Neutrophil (primary cell): ENCODE data around the gene BHLHE23.

Experiments
- H3K27ac ChIP-seq: fragments of 200-600 bp; sonication (generic); 2 replicates; pipeline ENCODE4 v1.5.1; 2016; ENCODE audit warnings: mild to moderate bottlenecking, moderate library complexity
- H3K27me3 ChIP-seq: fragments of 200-600 bp; sonication (generic); 2 replicates; pipeline ENCODE4 v1.6.0; 2016; ENCODE audit warnings: mild to moderate bottlenecking
- H3K36me3 ChIP-seq: fragments of 200-600 bp; sonication (generic); 2 replicates; pipeline ENCODE4 v1.5.1; 2017
- H3K4me1 ChIP-seq, 2 experiments: fragments of 200-600 bp in 1 of 2; sonication (generic) in 1 of 2; 1 replicate in 1 of 2; 2 replicates in 1 of 2; pipeline versions ENCODE4 v1.5.1 to v1.6.1; 2013 to 2016; ENCODE audit warnings: low read depth in 1 of 2, low read length in 1 of 2, mild to moderate bottlenecking in 1 of 2, moderate library complexity in 1 of 2; ENCODE audit not compliant: control insufficient read depth in 1 of 2, insufficient read depth in 1 of 2
- H3K4me3 ChIP-seq, 2 experiments: fragments of 200-600 bp in 1 of 2; sonication (generic) in 1 of 2; 1 replicate in 1 of 2; 2 replicates in 1 of 2; pipeline ENCODE4 v1.5.1; 2013 to 2016; ENCODE audit warnings: low read depth in 1 of 2, low read length in 1 of 2, mild to moderate bottlenecking in 1 of 2, moderate library complexity in 1 of 2
- H3K9me3 ChIP-seq: fragments of 200-600 bp; sonication (generic); 2 replicates; pipeline ENCODE4 v1.5.1; 2016
- TF ChIP-seq, protein P1 (sequence below): fragments of 200-600 bp; sonication (generic); IDR thresholded peaks from 2 replicates; pipeline ENCODE4 v1.5.1; 2016; ENCODE audit warnings: antibody characterized with exemption

BHLHE23 gene

DNA sequence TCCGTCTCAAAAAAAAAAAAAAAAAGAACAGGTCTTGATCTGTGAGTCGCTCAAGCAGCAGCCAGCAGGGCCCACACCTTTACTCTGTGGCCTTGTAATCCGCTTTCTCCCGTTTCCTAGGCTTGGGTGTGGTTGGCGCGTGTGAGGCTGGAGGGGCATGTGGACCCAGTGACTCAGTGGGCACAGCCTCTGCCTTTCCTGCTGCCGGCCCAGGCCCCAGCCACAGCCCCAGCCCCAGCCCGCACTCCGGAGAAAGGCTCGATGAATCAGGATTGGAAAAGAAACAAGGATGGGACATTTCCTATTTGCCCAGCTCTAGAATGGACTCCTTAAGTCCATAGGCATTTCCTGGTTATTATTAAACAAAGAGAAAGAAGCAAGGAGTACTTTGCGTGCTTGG lies 4.3 kb downstream of the BHLHE23 start:
- Histone ChIP-seq H3K9me3 (no peaks in the 10 kb centered on the region), H3K27me3 (peaks cover 100% of the 10 kb centered on the region)
- TF ChIP-seq, protein P1, sequence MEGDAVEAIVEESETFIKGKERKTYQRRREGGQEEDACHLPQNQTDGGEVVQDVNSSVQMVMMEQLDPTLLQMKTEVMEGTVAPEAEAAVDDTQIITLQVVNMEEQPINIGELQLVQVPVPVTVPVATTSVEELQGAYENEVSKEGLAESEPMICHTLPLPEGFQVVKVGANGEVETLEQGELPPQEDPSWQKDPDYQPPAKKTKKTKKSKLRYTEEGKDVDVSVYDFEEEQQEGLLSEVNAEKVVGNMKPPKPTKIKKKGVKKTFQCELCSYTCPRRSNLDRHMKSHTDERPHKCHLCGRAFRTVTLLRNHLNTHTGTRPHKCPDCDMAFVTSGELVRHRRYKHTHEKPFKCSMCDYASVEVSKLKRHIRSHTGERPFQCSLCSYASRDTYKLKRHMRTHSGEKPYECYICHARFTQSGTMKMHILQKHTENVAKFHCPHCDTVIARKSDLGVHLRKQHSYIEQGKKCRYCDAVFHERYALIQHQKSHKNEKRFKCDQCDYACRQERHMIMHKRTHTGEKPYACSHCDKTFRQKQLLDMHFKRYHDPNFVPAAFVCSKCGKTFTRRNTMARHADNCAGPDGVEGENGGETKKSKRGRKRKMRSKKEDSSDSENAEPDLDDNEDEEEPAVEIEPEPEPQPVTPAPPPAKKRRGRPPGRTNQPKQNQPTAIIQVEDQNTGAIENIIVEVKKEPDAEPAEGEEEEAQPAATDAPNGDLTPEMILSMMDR, result no peak

DNA sequence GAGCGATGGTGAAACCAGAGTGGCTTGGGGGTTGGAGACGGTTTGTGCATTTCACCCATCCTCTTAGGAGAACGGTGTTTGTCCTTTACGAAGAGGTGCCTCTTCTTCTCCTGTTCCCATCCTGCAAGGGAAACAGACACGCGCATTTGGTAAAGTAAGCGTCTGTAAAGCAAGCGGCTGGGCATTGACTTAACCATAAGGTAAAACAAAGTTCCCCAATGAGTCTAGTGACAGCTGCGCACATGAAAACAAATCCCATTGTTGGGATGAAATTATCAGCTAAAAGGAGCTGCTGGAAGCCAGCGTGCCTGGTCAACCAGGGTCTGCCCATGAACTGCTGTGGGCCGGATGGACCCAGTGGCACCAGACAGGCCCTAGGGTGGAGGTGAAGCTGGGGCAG lies 5.8 kb downstream of the BHLHE23 start:
- no peaks in the 10 kb centered on the region for H3K36me3 ChIP-seq
- no peaks in the 10 kb centered on the region for H3K4me1 ChIP-seq
- no peak overlapping the region for H3K27ac ChIP-seq
- H3K9me3 ChIP-seq, result no peaks in the 10 kb centered on the region
- peaks cover 100% of the 10 kb centered on the region for H3K27me3 ChIP-seq
- TF ChIP-seq, protein P1, result no peak
- H3K4me3 ChIP-seq, result no peak overlapping the region

More for the DNA sequence above, 4.3 kb downstream of the BHLHE23 start:
- Histone ChIP-seq H3K27ac (no peak overlapping the region), H3K4me3 (no peak overlapping the region), H3K4me1 (no peaks in the 10 kb centered on the region), H3K36me3 (no peaks in the 10 kb centered on the region)

DNA sequence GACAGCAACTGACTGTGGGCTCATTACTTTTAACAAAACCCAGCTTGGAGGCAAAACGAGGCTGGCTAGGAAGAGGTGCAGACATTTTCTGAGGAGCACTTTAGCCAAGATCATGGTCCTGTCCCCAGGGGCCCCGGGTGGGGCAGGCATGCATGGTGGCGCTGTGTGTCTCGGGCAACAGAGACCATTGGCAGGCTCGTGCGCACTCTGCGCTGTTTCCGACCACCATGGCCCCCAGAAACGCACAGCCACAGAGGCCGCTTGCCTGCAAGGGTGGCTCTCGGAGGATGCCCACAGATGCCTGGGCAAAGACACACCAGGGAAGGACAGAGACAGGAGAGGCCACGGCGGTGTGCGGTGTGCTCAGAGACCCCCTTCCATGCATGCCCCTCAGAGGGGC lies 6.7 kb downstream of the BHLHE23 start:
- H3K4me1 ChIP-seq, result no peaks in the 10 kb centered on the region
- H3K9me3 ChIP-seq, result no peaks in the 10 kb centered on the region
- H3K36me3 ChIP-seq, result no peaks in the 10 kb centered on the region
- TF ChIP-seq, protein P1, result no peak
- H3K4me3 ChIP-seq, result no peak overlapping the region
- H3K27ac ChIP-seq, result no peak overlapping the region
- peaks cover 98% of the 10 kb centered on the region for H3K27me3 ChIP-seq

DNA sequence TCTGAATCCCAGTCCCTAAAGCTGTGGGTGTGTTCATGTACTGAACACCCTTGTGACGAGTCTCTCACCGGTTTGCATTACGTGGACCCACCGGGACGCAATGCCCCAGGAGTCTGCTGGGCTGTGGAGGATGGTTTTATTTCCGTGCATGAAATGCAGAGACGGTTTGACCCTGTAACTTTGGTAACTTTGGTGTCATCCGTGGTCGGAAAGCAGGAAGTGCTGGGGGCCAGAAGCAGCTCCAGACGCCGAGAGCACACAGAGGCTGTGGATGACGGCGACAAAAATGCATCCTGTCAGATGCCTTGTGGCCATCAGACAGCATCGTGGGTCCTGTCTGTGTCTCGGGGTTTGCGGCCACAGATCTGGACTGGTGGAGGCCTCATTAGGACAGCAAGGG lies 7.2 kb downstream of the BHLHE23 start:
- Histone ChIP-seq H3K27me3 (peaks cover 98% of the 10 kb centered on the region), H3K4me1 (no peaks in the 10 kb centered on the region), H3K27ac (no peak overlapping the region), H3K4me3 (no peak overlapping the region), H3K36me3 (no peaks in the 10 kb centered on the region), H3K9me3 (no peaks in the 10 kb centered on the region)
- TF ChIP-seq, protein P1, result no peak

DNA sequence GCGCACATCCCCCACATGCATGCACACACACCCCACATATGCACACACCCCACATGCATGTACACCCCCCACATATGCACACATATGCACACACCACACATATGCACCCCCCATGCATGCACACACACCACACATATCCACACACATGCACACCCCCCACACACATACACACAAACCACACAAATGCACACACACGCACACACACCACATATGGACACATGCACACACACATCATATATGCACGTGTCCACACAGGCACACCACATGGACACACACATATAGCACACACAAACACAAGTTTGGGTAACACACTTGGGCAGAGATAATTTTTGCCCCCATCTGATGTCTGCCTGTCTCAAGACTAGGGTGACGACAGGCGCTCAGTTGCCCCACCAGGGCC lies 8.3 kb downstream of the BHLHE23 start:
- peaks cover 94% of the 10 kb centered on the region for H3K27me3 ChIP-seq
- H3K4me3 ChIP-seq, result no peak overlapping the region
- no peaks in the 10 kb centered on the region for H3K9me3 ChIP-seq
- H3K4me1 ChIP-seq, result no peaks in the 10 kb centered on the region
- H3K36me3 ChIP-seq, result no peaks in the 10 kb centered on the region
- no peak overlapping the region for H3K27ac ChIP-seq
- TF ChIP-seq, protein P1, result no peak
